Tibial nerve (tissue), 4 donors: ENCODE measurements around the gene MYH14. TPM values are rescaled to one million over a fixed set of nuclear protein-coding genes. Genes with fewer than 3 reads are reported as not detected.

Experiments used
- DNase-seq, 2 donors: peaks; one replicate each; pipeline ENCODE4 v3.0.0-alpha.2; 2019; ENCODE audit warnings: low spot score in 2 of 2
- H3K27ac ChIP-seq, 4 donors: fragments of 200-600 bp; sonication (generic) in 3 of 4; one replicate each; pipeline ENCODE4 v1.5.1; 2017 to 2019; ENCODE audit warnings: mild to moderate bottlenecking in 1 of 4
- H3K27me3 ChIP-seq, 2 donors: fragments of 200-600 bp; sonication (generic) in 1 of 2; one replicate each; pipeline versions ENCODE4 v1.5.1 to v1.6.0; 2017 to 2019
- H3K36me3 ChIP-seq, 3 donors: fragments of 200-600 bp; sonication (generic); one replicate each; pipeline ENCODE4 v1.5.1; 2018 to 2019
- H3K4me1 ChIP-seq, 4 donors: fragments of 200-600 bp; sonication (generic) in 3 of 4; one replicate each; pipeline ENCODE4 v1.5.1; 2017 to 2019
- H3K4me3 ChIP-seq, 4 donors: fragments of 200-600 bp; sonication (generic) in 3 of 4; one replicate each; pipeline ENCODE4 v1.5.1; 2017 to 2019; ENCODE audit warnings: mild to moderate bottlenecking in 1 of 4, moderate library complexity in 1 of 4
- H3K9me3 ChIP-seq, 4 donors: fragments of 200-600 bp; sonication (generic) in 3 of 4; one replicate each; pipeline ENCODE4 v1.5.1; 2017 to 2019
- CTCF ChIP-seq, 5 experiments: fragments of 200-600 bp in 3 of 5; fragments of 450-650 bp in 2 of 5; sonication (generic) in 3 of 5; IDR thresholded peaks; one replicate each; pipeline ENCODE4 v1.5.1; 2016 to 2019; ENCODE audit warnings: antibody characterized with exemption in 5 of 5, mild to moderate bottlenecking in 3 of 5, moderate library complexity in 2 of 5
- EP300 ChIP-seq, 2 donors: sonication (generic); formaldehyde crosslinking; IDR thresholded peaks; one replicate each; pipeline ENCODE4 v1.6.1; 2017; ENCODE audit warnings: antibody characterized with exemption in 2 of 2, mild to moderate bottlenecking in 1 of 2
- POLR2A ChIP-seq, 2 donors: fragments of 450-650 bp; IDR thresholded peaks; one replicate each; pipeline ENCODE4 v1.6.1; 2017; ENCODE audit warnings: antibody characterized with exemption in 2 of 2, mild to moderate bottlenecking in 2 of 2, moderate library complexity in 2 of 2
- WGBS, 2 donors: methylation state at CpG; one replicate each; pipeline ENCODE4 v1.1.5; 2018; 5-methylcytosine and 5-hydroxymethylcytosine counted together
- total RNA-seq, 4 donors: library from RNA; depleted of rRNA; stranded (reverse); fragments of >200 nt; gene quantifications; one replicate each; pipeline ENCODE4 v1.1.0, GENCODE V29; 2016

The MYH14 gene
- total RNA-seq, 4 donors from 2014 or later: 12.9 to 30.3 (median 15.3) TPM

DNA sequence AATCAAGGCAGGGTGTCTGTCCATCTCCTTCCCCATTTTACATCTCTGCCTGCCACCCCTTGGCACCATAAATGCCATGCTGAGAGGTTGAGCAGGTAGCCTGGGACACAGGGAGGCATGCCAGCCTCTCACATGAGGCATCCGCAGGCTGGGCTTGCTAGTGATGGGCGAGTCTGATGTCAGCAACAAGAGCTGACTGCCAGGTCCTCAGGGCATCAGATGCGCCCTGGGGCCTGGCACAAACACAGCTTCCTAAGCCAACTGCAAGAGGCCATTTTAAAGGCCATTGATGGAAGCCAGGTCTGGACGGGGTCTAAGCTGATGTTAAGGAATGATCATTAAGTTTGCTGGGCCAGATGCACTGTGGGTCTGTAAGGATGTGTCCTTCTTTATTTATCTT is 34.6 kb downstream of the MYH14 start:
- H3K9me3 ChIP-seq: no peaks in the 10 kb centered on the region
- no peak overlapping the region for H3K4me3 ChIP-seq
- TF ChIP-seq CTCF (IDR thresholded peaks at IDR 0.05) (no peak), POLR2A (IDR thresholded peaks at IDR 0.05) (no peak), EP300 (IDR thresholded peaks at IDR 0.05) (no peak)
- H3K4me1 ChIP-seq: peaks cover 0 to 24% (median 8%) of the 10 kb centered on the region in 4 donors
- 87 to 93% methylated on average over 4 of the region's 4 CpGs for WGBS, 2 donors
- H3K36me3 ChIP-seq: no peaks in the 10 kb centered on the region
- no peak overlapping the region for H3K27ac ChIP-seq
- no peak for DNase-seq
- H3K27me3 ChIP-seq: no peaks in the 10 kb centered on the region

DNA sequence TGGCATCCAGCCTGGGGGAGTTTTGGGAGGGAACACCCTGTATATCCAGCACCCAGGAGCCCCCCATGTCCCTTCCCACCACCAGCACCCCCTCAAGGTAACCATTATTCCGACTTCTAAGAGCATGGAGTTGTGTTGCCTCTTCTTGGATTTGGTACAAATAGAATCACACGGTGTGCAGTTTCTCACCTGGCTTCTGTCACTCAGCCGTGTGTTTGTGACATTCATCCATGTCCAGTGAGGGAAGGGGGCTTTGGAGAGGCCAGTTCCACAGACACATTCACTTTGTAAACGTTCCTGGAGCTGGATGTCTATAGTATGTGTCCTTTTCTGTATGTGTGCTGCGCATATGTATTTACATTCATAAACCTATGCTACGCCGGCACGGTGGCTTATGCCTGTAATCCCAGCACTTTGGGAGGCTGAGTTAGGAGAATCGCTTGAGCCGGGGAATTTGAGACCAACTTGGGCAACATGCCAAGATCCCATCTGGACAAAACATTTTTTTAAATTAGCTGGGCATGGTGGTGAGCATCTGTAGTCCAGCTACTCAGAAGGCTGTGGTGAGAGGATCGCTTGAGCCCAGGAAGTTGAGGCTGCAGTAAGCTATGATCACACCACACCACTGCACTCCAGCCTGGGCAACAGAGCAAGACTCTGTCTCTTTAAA is 36.6 kb downstream of the MYH14 start:
- Histone ChIP-seq H3K9me3 (no peaks in the 10 kb centered on the region), H3K4me1 (peaks cover 0 to 11% (median 3%) of the 10 kb centered on the region in 4 donors), H3K36me3 (peaks cover 0 to 7% (median 0%) of the 10 kb centered on the region in 3 donors), H3K4me3 (no peak overlapping the region), H3K27ac (no peak overlapping the region), H3K27me3 (no peaks in the 10 kb centered on the region)
- WGBS, 2 donors: 78 to 83% methylated on average over 11 of the region's 11 CpGs
- no peak for DNase-seq
- TF ChIP-seq EP300 (IDR thresholded peaks at IDR 0.05): no peak
- no peak for TF ChIP-seq POLR2A (IDR thresholded peaks at IDR 0.05)
- TF ChIP-seq CTCF (IDR thresholded peaks at IDR 0.05): no peak

- WGBS, 2 donors: 81 to 88% methylated on average over 6 of the region's 6 CpGs
- peaks cover 0 to 20% (median 0%) of the 10 kb centered on the region in 3 donors for H3K36me3 ChIP-seq
- H3K27me3 ChIP-seq: no peaks in the 10 kb centered on the region
- no peak overlapping the region for H3K4me3 ChIP-seq
- no peak overlapping the region for H3K27ac ChIP-seq
- peaks cover 0 to 6% (median 0%) of the 10 kb centered on the region in 4 donors for H3K9me3 ChIP-seq
- H3K4me1 ChIP-seq: peaks cover 0 to 3% (median 0%) of the 10 kb centered on the region in 4 donors
- TF ChIP-seq POLR2A (IDR thresholded peaks at IDR 0.05) (no peak), EP300 (IDR thresholded peaks at IDR 0.05) (no peak), CTCF (IDR thresholded peaks at IDR 0.05) (no peak)
- DNase-seq: no peak
Measured at GRCh38 chr19:50242581-50242980, 39.2 kb downstream of the MYH14 start.

GRCh38 chr19:50244695-50245094 is 41.3 kb downstream of the MYH14 start:
- Histone ChIP-seq H3K4me3 (no peak overlapping the region), H3K4me1 (peaks cover 0 to 3% (median 0%) of the 10 kb centered on the region in 4 donors), H3K27ac (no peak overlapping the region), H3K27me3 (no peaks in the 10 kb centered on the region), H3K9me3 (peaks cover 0 to 6% (median 0%) of the 10 kb centered on the region in 4 donors), H3K36me3 (peaks cover 0 to 34% (median 0%) of the 10 kb centered on the region in 3 donors)
- WGBS, 2 donors: 62 to 69% methylated on average over 9 of the region's 9 CpGs
- TF ChIP-seq EP300 (IDR thresholded peaks at IDR 0.05) (no peak), CTCF (IDR thresholded peaks at IDR 0.05) (no peak)
- DNase-seq: no peak

GRCh38 chr19:50248413-50248812 is 45.0 kb downstream of the MYH14 start:
- WGBS, 2 donors: 90 to 94% methylated on average over 9 to 10 of the region's 10 CpGs

More at GRCh38 chr19:50248413-50248812, 45.0 kb downstream of the MYH14 start:
- Histone ChIP-seq H3K9me3 (peaks cover 0 to 19% (median under 1%) of the 10 kb centered on the region in 4 donors), H3K4me1 (no peaks in the 10 kb centered on the region), H3K4me3 (no peak overlapping the region), H3K27me3 (no peaks in the 10 kb centered on the region), H3K27ac (no peak overlapping the region), H3K36me3 (peaks cover 0 to 68% (median 2%) of the 10 kb centered on the region in 3 donors)
- DNase-seq: no peak
- TF ChIP-seq EP300 (IDR thresholded peaks at IDR 0.05): no peak
